ENCODE measurements around the gene MYO5B.

GRCh38 chr18:49892148-49892924, 302.6 kb downstream of the MYO5B start:
- TF ChIP-seq CTCF (IDR thresholded peaks at IDR 0.05 in 2 of 3, conservative IDR thresholded peaks at IDR 0.05 in 1 of 3; ENCODE audit: borderline replicate concordance in 1 of 3, insufficient read depth in 1 of 3, low read depth in 2 of 3, low read length in 2 of 3) (no peak), REST (IDR thresholded peaks at IDR 0.05; ENCODE audit: low read depth) (no peak), ZBTB33 (IDR thresholded peaks at IDR 0.05; ENCODE audit: extremely low read depth, insufficient replicate concordance, low read length) (no peak), MAX (IDR thresholded peaks at IDR 0.05) (peak; percentile 5; the same call in 1 of the 2 replicates), ZNF274 (IDR thresholded peaks at IDR 0.05; ENCODE audit: low read depth, low read length) (no peak), POLR2A (IDR thresholded peaks at IDR 0.05; ENCODE audit: borderline replicate concordance, extremely low read depth, insufficient read depth, insufficient read length) (no peak), JUND (IDR thresholded peaks at IDR 0.05) (peak; percentile 66), POLR2AphosphoS5 (IDR thresholded peaks at IDR 0.05; ENCODE audit: low read depth, low read length) (no peak), ZFX (IDR thresholded peaks at IDR 0.05) (no peak), CEBPB (IDR thresholded peaks at IDR 0.05; ENCODE audit: low read depth) (no peak; the same call in 1 of the 2 replicates), EZH2 (IDR thresholded peaks at IDR 0.05) (no peak), RAD21 (IDR thresholded peaks at IDR 0.05; ENCODE audit: low read depth) (peak; percentile 9; the same call in 1 of the 2 replicates), SIN3A (IDR thresholded peaks at IDR 0.05; ENCODE audit: low read depth) (0 out of 2 replicates have a peak, but pooled peaks have one; percentile 22)
